SK-N-SH (cell line): ENCODE results near the gene UBE2L5. TPM values are rescaled to one million over a fixed set of nuclear protein-coding genes. Genes with fewer than 3 reads are reported as not detected.

ENCODE experiments used
- CTCF ChIA-PET: fragments of 300-600, 350-600 bp; formaldehyde crosslinking; extraction: SDS; loops from one replicate; lab custom pipeline; 2021; lab: Yijun Ruan, JAX
- POLR2A ChIA-PET: fragments of 350-600 bp; sonication (Branson Sonifier 250); formaldehyde crosslinking; extraction: SDS; loops from one replicate; lab custom pipeline; 2020; ENCODE audit warnings: antibody characterized with exemption, inconsistent platforms; lab: Yijun Ruan, JAX
- DNase-seq: peaks from one replicate; pipeline ENCODE4 v3.0.0; 2012
- H2AFZ ChIP-seq: fragments of 200-600 bp; sonication (generic); 2 replicates; pipeline ENCODE4 v1.8.1; 2016; ENCODE audit warnings: antibody characterized with exemption, mild to moderate bottlenecking, low read depth
- H3F3A ChIP-seq: fragments of 200-600 bp; sonication (generic); replicated peaks from 2 replicates; pipeline ENCODE3; 2016; ENCODE audit warnings: antibody characterized with exemption, mild to moderate bottlenecking; ENCODE audit not compliant: insufficient read depth
- H3K27ac ChIP-seq, 2 experiments: fragments of 200-500 bp in 1 of 2; fragments of 200-600 bp in 1 of 2; sonication (Bioruptor generic) in 1 of 2; sonication (generic), shearing (Covaris generic) in 1 of 2; 2 replicates each; pipeline versions ENCODE4 v1.5.1 to v1.6.1; 2014 to 2016; ENCODE audit warnings: low read depth in 2 of 2, inconsistent platforms in 1 of 2, low read length in 1 of 2, mild to moderate bottlenecking in 1 of 2, mixed read lengths in 1 of 2
- H3K27me3 ChIP-seq: fragments of 200-600 bp; sonication (generic), shearing (Covaris generic); 2 replicates; pipeline ENCODE4 v1.6.1; 2016; ENCODE audit warnings: mixed run types; ENCODE audit not compliant: insufficient read depth
- H3K36me3 ChIP-seq, 2 experiments: fragments of 200-500 bp in 1 of 2; fragments of 200-600 bp in 1 of 2; sonication (Bioruptor generic) in 1 of 2; sonication (generic) in 1 of 2; replicated peaks in 1 of 2; 2 replicates each; pipeline versions ENCODE3 to v1.5.1; 2014 to 2016; ENCODE audit warnings: low read length in 1 of 2, mild to moderate bottlenecking in 1 of 2; ENCODE audit not compliant: insufficient read depth in 2 of 2, control insufficient read depth in 1 of 2
- H3K4me1 ChIP-seq, 2 experiments: fragments of 200-500 bp in 1 of 2; fragments of 200-600 bp in 1 of 2; sonication (Bioruptor generic) in 1 of 2; sonication (generic), shearing (Covaris generic) in 1 of 2; 2 replicates each; pipeline versions ENCODE4 v1.5.1 to v1.6.1; 2014 to 2016; ENCODE audit warnings: low read depth in 1 of 2, low read length in 1 of 2, mixed run types in 1 of 2; ENCODE audit not compliant: insufficient read depth in 2 of 2, control insufficient read depth in 1 of 2
- H3K4me2 ChIP-seq: fragments of 200-600 bp; sonication (generic), shearing (Covaris generic); 2 replicates; pipeline ENCODE4 v1.6.1; 2017; ENCODE audit warnings: mixed run types
- H3K4me3 ChIP-seq, 2 experiments: fragments of 200-500 bp in 1 of 2; fragments of 200-600 bp in 1 of 2; sonication (Bioruptor generic) in 1 of 2; sonication (generic), shearing (Covaris generic) in 1 of 2; 2 replicates each; pipeline versions ENCODE4 v1.5.1 to v1.8.1; 2014 to 2016; ENCODE audit warnings: low read depth in 2 of 2, inconsistent platforms in 1 of 2, low read length in 1 of 2, mild to moderate bottlenecking in 1 of 2, mixed read lengths in 1 of 2, moderate library complexity in 1 of 2
- H3K79me2 ChIP-seq: fragments of 200-600 bp; sonication (generic); 2 replicates; pipeline ENCODE4 v1.8.1; 2017; ENCODE audit warnings: mild to moderate bottlenecking; ENCODE audit not compliant: insufficient read depth
- H3K9ac ChIP-seq: fragments of 200-600 bp; sonication (generic); 2 replicates; pipeline ENCODE4 v1.6.1; 2017; ENCODE audit warnings: mixed run types
- H3K9me2 ChIP-seq: fragments of 200-600 bp; sonication (generic); 2 replicates; pipeline ENCODE4 v1.6.1; 2017; ENCODE audit warnings: mixed run types
- H3K9me3 ChIP-seq: fragments of 200-600 bp; sonication (generic); 2 replicates; pipeline ENCODE4 v1.6.1; 2017; ENCODE audit warnings: mixed run types, mild to moderate bottlenecking, moderate library complexity
- H4K20me1 ChIP-seq: fragments of 200-600 bp; sonication (generic); 2 replicates; pipeline ENCODE4 v1.6.1; 2017; ENCODE audit warnings: mild to moderate bottlenecking, mixed run types; ENCODE audit not compliant: insufficient read depth
- FOSL2 ChIP-seq: IDR thresholded peaks from 2 replicates; pipeline ENCODE4 v1.4.0; 2012; ENCODE audit warnings: low read depth, mild to moderate bottlenecking, moderate library complexity, borderline replicate concordance
- FOXJ3 ChIP-seq: sonication (generic); formaldehyde crosslinking; IDR thresholded peaks from 2 replicates; pipeline ENCODE4 v1.5.1; 2020; ENCODE audit warnings: mild to moderate bottlenecking, missing genetic modification reagents
- FOXM1 ChIP-seq: IDR thresholded peaks from 2 replicates; pipeline ENCODE4 v1.4.0; 2012; ENCODE audit warnings: low read depth, mild to moderate bottlenecking
- GABPA ChIP-seq: IDR thresholded peaks from 2 replicates; pipeline ENCODE4 v1.4.0; 2012; ENCODE audit warnings: low read depth, mild to moderate bottlenecking
- GATA2 ChIP-seq: sonication (generic); formaldehyde crosslinking; IDR thresholded peaks from 2 replicates; pipeline ENCODE4 v1.5.0; 2020; ENCODE audit warnings: mild to moderate bottlenecking, missing genetic modification reagents
- IRF3 ChIP-seq: fragments of 150-350 bp; IDR thresholded peaks from 2 replicates; pipeline ENCODE4 v1.6.1; 2016; ENCODE audit warnings: mild to moderate bottlenecking, low read depth, low read length
- JUND ChIP-seq: IDR thresholded peaks from 2 replicates; pipeline ENCODE4 v1.4.0; 2012
- MEF2A ChIP-seq: IDR thresholded peaks from 2 replicates; pipeline ENCODE4 v1.4.0; 2012; ENCODE audit warnings: low read depth, borderline replicate concordance
- NFIC ChIP-seq: IDR thresholded peaks from 2 replicates; pipeline ENCODE4 v1.4.0; 2012; ENCODE audit warnings: borderline replicate concordance
- RAD21 ChIP-seq: IDR thresholded peaks from 2 replicates; pipeline ENCODE4 v1.6.1; 2012; ENCODE audit warnings: mild to moderate bottlenecking, low read length
- REST ChIP-seq: IDR thresholded peaks from 2 replicates; pipeline ENCODE4 v1.6.1; 2012; ENCODE audit warnings: mild to moderate bottlenecking, low read depth, low read length, moderate library complexity
- SIN3A ChIP-seq: IDR thresholded peaks from 2 replicates; pipeline ENCODE4 v1.6.1; 2012; ENCODE audit warnings: low read depth, mild to moderate bottlenecking, low read length, moderate library complexity, borderline replicate concordance
- TCF12 ChIP-seq: IDR thresholded peaks from 2 replicates; pipeline ENCODE4 v1.4.0; 2012
- TEAD4 ChIP-seq: IDR thresholded peaks from 2 replicates; pipeline ENCODE4 v1.4.0; 2012; ENCODE audit warnings: mild to moderate bottlenecking, borderline replicate concordance; ENCODE audit not compliant: insufficient read depth
- YY1 ChIP-seq: IDR thresholded peaks from 2 replicates; pipeline ENCODE4 v1.4.0; 2012; ENCODE audit warnings: low read depth, mild to moderate bottlenecking
- WGBS: methylation state at CpG from one replicate; pipeline ENCODE4 v1.1.6; 2017; ENCODE audit warnings: low lambda C conversion rate; 5-methylcytosine and 5-hydroxymethylcytosine counted together
- polyA plus RNA-seq, 3 experiments: library from polyadenylated mRNA; depleted of rRNA; stranded (reverse); fragments of >200 nt; gene quantifications; 2 replicates each; pipeline ENCODE4 v1.2.3, GENCODE V29; 2012

UBE2L5 gene
- polyA plus RNA-seq, 1 of the 3 experiments (the other 2 are of a cell fraction) = 0.02 TPM

GRCh38 chr13:30404207-30404606 lies 18.1 kb upstream of the UBE2L5 start:
- Histone ChIP-seq H3K27me3 (no peaks in the 10 kb centered on the region), H3F3A (no peaks in the 10 kb centered on the region), H3K9me3 (no peaks in the 10 kb centered on the region), H3K9me2 (no peaks in the 10 kb centered on the region), H3K36me3 (no peaks in the 10 kb centered on the region), H3K4me2 (no peak overlapping the region), H3K9ac (no peak overlapping the region), H2AFZ (no peak overlapping the region), H3K79me2 (no peaks in the 10 kb centered on the region), H4K20me1 (no peaks in the 10 kb centered on the region), H3K4me1 (no peaks in the 10 kb centered on the region), H3K27ac (no peak overlapping the region), H3K4me3 (no peak overlapping the region)
- POLR2A ChIA-PET = no interaction called here
- WGBS = 87% methylated on average over 5 of the region's 5 CpGs
- DNase-seq = no peak
- CTCF ChIA-PET = interaction anchor here (1.2 kb wide), 2 partner anchors 22 to 289 kb away, joined by 3 read pairs; no protein-coding TSS in a partner anchor
- TF ChIP-seq MEF2A (no peak), NFIC (no peak), JUND (no peak), FOSL2 (no peak), FOXJ3 (no peak), IRF3 (no peak), REST (no peak), SIN3A (no peak), FOXM1 (no peak), GABPA (no peak), YY1 (no peak), RAD21 (no peak), TEAD4 (no peak)

- no peaks in the 10 kb centered on the region for H4K20me1 ChIP-seq
- no peak overlapping the region for H3K4me2 ChIP-seq
- no peak overlapping the region for H2AFZ ChIP-seq
- WGBS = 91% methylated on average over 8 of the region's 8 CpGs
- no peak overlapping the region for H3K27ac ChIP-seq
- DNase-seq = no peak
- H3K9me2 ChIP-seq = no peaks in the 10 kb centered on the region
- no peaks in the 10 kb centered on the region; a peak in 1 of 4 replicates for H3K4me1 ChIP-seq
- no peaks in the 10 kb centered on the region for H3K79me2 ChIP-seq
- H3K9ac ChIP-seq = no peak overlapping the region
- no peaks in the 10 kb centered on the region for H3K36me3 ChIP-seq
- no peak overlapping the region for H3K4me3 ChIP-seq
- ChIA-PET POLR2A (no interaction called here), CTCF (interaction anchor here (2.3 kb wide), 1 partner anchor 274 kb away, joined by 7 read pairs; no protein-coding TSS in a partner anchor)
- TF ChIP-seq GATA2 (CRISPR knock-in tag) (no peak), RAD21 (no peak), TCF12 (no peak), JUND (no peak), SIN3A (no peak)
- H3K27me3 ChIP-seq = no peaks in the 10 kb centered on the region
- no peaks in the 10 kb centered on the region for H3K9me3 ChIP-seq
- peaks cover 8% of the 10 kb centered on the region for H3F3A ChIP-seq
Observed at GRCh38 chr13:30406779-30407416, 15.4 kb upstream of the UBE2L5 start.
